Stimulated activated naive CD8-positive, alpha-beta T cell treated with anti-CD3 and anti-CD28 coated beads, Interleukin-15, Interleukin-2, amounts not matched to agents 100 ng/mL and 50 ng/mL, for 24 hours (primary cell): ENCODE data around the gene PPT2.
"Not testable (repeated sequence)": the region's sequence is repeated elsewhere in the genome, so short reads cannot be mapped to it uniquely, and the experiment has no call there.

Source experiments
- H3K27ac Mint-ChIP-seq: one replicate; pipeline ENCODE4 v1.8.0; 2021; ENCODE audit warnings: mild to moderate bottlenecking, mixed read lengths
- H3K27me3 Mint-ChIP-seq: one replicate; pipeline ENCODE4 v1.8.0; 2021; ENCODE audit warnings: mixed read lengths
- H3K36me3 Mint-ChIP-seq: one replicate; pipeline ENCODE4 v1.8.0; 2021; ENCODE audit warnings: low read depth, mixed read lengths
- H3K4me1 Mint-ChIP-seq: one replicate; pipeline ENCODE4 v1.8.0; 2021; ENCODE audit warnings: low read depth, mixed read lengths
- H3K4me3 Mint-ChIP-seq: one replicate; pipeline ENCODE4 v1.8.0; 2021; ENCODE audit warnings: mild to moderate bottlenecking, mixed read lengths
- H3K9me3 Mint-ChIP-seq: one replicate; pipeline ENCODE4 v1.8.0; 2021; ENCODE audit warnings: mixed read lengths

PPT2 gene

GRCh38 chr6:32184084-32184640 lies 30.2 kb downstream of the PPT2 start, which contains the start of gene AGER:
Gene AGER (minus strand): TSS chr6:32184253. CDS start chr6:32184222, 31 bp downstream.
- Mint-ChIP-seq H3K27ac (peak within 1 kb of the TSS; percentile 51), H3K9me3 (no peaks in the 10 kb centered on the region), H3K27me3 (no peaks in the 10 kb centered on the region), H3K4me1 (peaks cover 72% of the 10 kb centered on the region), H3K4me3 (no peak within 1 kb of the TSS), H3K36me3 (peaks cover 63% of the 10 kb centered on the region)

- Mint-ChIP-seq H3K27ac (peak overlapping the region; percentile 90), H3K4me1 (peaks cover 58% of the 10 kb centered on the region), H3K36me3 (peaks cover 52% of the 10 kb centered on the region)
- H3K4me3 Mint-ChIP-seq, H3K9me3 Mint-ChIP-seq, H3K27me3 Mint-ChIP-seq: not testable (repeated sequence)
Measured at GRCh38 chr6:32185681-32186131, 31.8 kb downstream of the PPT2 start.

- H3K4me1 Mint-ChIP-seq = peaks cover 60% of the 10 kb centered on the region
- not testable (repeated sequence) for H3K27me3 Mint-ChIP-seq, H3K9me3 Mint-ChIP-seq
- H3K4me3 Mint-ChIP-seq = peak overlapping the region; percentile 90
- peaks cover 48% of the 10 kb centered on the region for H3K36me3 Mint-ChIP-seq
- peak overlapping the region; percentile 90 for H3K27ac Mint-ChIP-seq
Measured at GRCh38 chr6:32186151-32186840, 32.4 kb downstream of the PPT2 start.

DNA sequence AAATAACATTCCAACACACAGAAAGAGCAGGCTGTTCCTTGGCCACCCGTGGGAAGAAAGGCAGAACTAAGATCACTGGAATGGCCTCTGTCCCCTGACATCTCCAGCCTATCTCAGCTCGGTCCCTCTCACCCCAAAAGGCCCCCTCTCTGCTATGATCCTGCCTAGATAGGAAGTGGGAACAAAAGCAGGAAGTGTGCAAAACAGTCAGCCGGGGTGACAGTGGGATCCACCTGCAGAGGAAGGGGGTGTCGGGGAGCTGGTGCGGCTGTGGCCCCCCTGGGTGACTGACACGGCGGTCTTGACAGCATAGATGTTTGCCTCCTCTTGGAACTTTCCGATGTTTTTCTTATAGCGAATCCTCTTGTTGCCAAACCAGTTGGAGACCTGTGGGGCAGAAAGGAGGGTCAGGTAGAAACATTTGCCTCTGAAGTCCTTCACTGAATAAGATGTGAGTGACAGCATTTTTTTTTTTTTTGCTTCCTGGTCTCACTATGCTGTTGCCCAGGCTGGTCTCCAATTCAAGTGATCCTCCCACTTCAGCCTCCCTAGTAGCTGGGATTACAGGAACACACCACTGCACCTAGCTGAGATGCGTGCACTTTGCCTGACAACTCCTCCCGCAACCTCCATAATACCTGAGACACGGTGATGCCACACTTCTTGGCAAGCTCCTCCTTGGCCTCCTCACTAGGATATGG lies 33.2 kb downstream of the PPT2 start:
- Mint-ChIP-seq H3K4me1 (peaks cover 67% of the 10 kb centered on the region), H3K27me3 (no peaks in the 10 kb centered on the region), H3K36me3 (peaks cover 45% of the 10 kb centered on the region), H3K9me3 (no peaks in the 10 kb centered on the region), H3K27ac (peak overlapping the region; percentile 90), H3K4me3 (peak overlapping the region; percentile 90)

DNA sequence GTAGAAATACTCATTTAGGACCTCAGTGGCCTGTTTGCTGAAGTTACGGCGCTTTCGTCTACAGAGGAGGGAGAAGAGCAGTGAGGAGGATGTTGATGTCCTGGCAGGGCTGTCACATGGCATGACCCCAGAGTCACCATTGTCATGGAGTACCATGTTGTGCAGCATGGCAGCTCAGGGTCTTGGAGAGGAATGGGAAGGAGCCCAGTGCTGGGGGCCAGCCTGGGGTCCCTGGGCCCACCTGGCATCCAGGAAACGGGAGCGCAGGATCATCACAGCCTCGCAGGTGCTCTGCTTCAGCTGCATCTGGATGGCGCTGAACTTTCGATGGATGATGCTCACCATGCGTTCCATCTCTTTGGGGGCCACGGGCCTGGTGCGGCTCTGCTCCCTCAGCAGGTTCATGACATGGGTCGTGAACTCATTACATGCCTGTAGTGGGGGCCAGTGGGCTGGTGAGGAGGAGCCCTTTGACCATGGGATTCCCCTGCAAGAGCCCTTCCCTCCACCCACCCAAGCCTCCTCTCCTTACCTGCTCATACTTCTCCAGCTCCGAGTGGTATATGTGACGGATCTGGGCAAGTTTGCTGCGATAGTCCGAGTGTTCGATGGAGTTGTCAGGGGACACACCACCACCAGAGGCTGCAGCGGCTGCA lies 33.9 kb downstream of the PPT2 start:
- Mint-ChIP-seq H3K4me1 (peaks cover 65% of the 10 kb centered on the region), H3K27ac (peak overlapping the region; percentile 90), H3K36me3 (peaks cover 40% of the 10 kb centered on the region), H3K4me3 (peak overlapping the region; percentile 90)
- not testable (repeated sequence) for H3K9me3 Mint-ChIP-seq, H3K27me3 Mint-ChIP-seq

- Mint-ChIP-seq H3K4me3 (peak overlapping the region; percentile 90), H3K36me3 (peaks cover 34% of the 10 kb centered on the region), H3K9me3 (no peaks in the 10 kb centered on the region), H3K27me3 (no peaks in the 10 kb centered on the region), H3K27ac (peak overlapping the region; percentile 89), H3K4me1 (peaks cover 65% of the 10 kb centered on the region)
Measured at GRCh38 chr6:32188381-32189068, 34.6 kb downstream of the PPT2 start.

DNA sequence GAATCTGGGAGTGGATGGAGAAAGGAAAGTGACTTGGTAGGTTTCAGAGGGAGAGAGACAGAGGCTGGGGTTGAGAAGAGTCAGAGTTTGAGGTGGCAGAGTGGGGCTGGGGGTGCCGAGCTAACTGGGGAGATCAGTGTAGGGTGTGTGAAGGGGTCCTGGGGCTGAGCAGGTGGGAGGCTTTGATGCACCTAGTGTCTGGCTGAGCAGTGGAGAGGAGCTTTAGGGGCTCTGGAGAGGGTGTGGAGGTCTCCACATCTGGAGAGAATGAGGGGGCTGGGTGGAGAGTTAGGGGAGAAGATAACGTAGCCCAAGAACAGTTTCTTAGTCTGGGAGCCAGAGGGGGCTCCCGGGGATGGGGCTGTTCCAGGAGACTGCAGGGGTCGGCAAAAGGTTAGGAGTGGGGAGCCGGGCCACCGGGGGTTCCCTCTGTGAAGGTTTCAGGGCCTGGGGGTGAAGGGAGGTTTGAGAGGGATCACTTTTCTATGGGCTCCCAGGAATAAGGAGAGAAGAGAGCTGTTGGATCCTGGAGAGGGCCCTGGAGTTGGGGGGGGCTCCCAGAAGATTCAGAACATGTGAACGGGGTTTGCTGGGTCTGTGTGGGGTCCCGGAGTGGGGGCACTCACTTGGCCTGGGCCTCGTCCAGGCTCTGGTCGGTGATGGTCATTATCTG lies 35.3 kb downstream of the PPT2 start:
- peak overlapping the region; percentile 89 for H3K27ac Mint-ChIP-seq
- peak overlapping the region; percentile 90 for H3K4me3 Mint-ChIP-seq
- H3K36me3 Mint-ChIP-seq = peaks cover 33% of the 10 kb centered on the region
- peaks cover 69% of the 10 kb centered on the region for H3K4me1 Mint-ChIP-seq
- no peaks in the 10 kb centered on the region for H3K9me3 Mint-ChIP-seq
- no peaks in the 10 kb centered on the region for H3K27me3 Mint-ChIP-seq

GRCh38 chr6:32189742-32190053 lies 35.8 kb downstream of the PPT2 start:
- Mint-ChIP-seq H3K4me1 (peaks cover 74% of the 10 kb centered on the region), H3K4me3 (peak overlapping the region; percentile 90), H3K27me3 (no peaks in the 10 kb centered on the region), H3K36me3 (peaks cover 33% of the 10 kb centered on the region), H3K9me3 (no peaks in the 10 kb centered on the region), H3K27ac (peak overlapping the region; percentile 89)

- peak within 1 kb of the TSS; percentile 94 for H3K4me3 Mint-ChIP-seq
- H3K4me1 Mint-ChIP-seq = peaks cover 80% of the 10 kb centered on the region
- H3K27ac Mint-ChIP-seq = peak within 1 kb of the TSS; percentile 96
- no peaks in the 10 kb centered on the region for H3K9me3 Mint-ChIP-seq
- H3K27me3 Mint-ChIP-seq = no peaks in the 10 kb centered on the region
- peaks cover 33% of the 10 kb centered on the region for H3K36me3 Mint-ChIP-seq
Measured at GRCh38 chr6:32190054-32190851, 36.3 kb downstream of the PPT2 start, which contains the start of gene PBX2. Gene PBX2 (minus strand): TSS chr6:32190202. CDS start chr6:32189915, 287 bp downstream.

- Mint-ChIP-seq H3K4me1 (peaks cover 73% of the 10 kb centered on the region), H3K27ac (peak overlapping the region; percentile 96), H3K27me3 (no peaks in the 10 kb centered on the region), H3K9me3 (no peaks in the 10 kb centered on the region), H3K4me3 (peak overlapping the region; percentile 94), H3K36me3 (peaks cover 26% of the 10 kb centered on the region)
Measured at GRCh38 chr6:32190911-32191677, 37.2 kb downstream of the PPT2 start.

DNA sequence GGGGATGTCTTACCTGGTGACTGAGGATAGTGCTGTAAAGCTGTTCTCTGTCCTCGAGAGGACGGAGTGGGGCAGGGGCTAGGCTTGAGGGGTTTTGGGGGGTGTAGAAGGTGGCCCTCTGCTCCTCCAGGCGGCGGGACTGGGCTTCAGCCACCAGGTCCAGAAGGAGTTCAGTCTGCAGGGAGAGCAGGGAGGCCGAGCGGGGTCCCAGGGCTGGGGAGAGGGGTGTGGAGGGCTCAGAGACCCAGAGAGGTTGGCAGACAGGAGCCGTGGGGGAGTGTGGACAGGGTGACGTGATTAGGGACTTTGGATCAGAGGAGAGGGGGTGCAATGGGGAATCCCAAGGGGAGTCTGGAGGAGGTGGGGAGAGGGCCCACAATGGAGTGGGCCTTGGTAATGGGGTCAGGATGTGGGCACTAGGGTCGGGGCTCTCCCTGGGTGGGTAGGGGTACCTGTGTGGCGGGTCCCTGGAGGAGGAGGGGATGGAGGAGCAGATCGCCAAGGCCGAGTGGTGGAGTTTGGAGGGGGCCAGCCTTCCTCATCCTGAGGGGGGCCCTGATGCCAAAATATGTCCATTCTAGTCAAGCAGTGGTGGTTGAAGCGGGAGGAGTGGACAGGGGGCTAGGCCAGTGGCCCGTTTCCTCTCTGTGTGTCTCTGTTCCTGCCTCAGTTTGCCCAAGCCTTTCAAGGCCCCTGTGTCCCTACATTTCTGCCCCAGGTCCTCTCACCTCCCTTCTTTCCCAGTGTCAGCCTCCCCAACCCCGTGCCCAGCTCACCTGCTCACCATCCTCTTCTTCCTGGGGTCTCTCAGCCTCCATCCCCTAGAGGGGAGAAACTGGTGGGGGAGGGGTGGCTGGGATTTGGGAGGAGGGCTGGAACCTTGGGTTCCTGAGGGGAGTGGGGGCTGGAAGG lies 38.0 kb downstream of the PPT2 start:
- Mint-ChIP-seq H3K9me3 (no peaks in the 10 kb centered on the region), H3K4me1 (peaks cover 72% of the 10 kb centered on the region), H3K27me3 (no peaks in the 10 kb centered on the region), H3K36me3 (peaks cover 18% of the 10 kb centered on the region), H3K27ac (peak overlapping the region; percentile 96), H3K4me3 (peak overlapping the region; percentile 94)

DNA sequence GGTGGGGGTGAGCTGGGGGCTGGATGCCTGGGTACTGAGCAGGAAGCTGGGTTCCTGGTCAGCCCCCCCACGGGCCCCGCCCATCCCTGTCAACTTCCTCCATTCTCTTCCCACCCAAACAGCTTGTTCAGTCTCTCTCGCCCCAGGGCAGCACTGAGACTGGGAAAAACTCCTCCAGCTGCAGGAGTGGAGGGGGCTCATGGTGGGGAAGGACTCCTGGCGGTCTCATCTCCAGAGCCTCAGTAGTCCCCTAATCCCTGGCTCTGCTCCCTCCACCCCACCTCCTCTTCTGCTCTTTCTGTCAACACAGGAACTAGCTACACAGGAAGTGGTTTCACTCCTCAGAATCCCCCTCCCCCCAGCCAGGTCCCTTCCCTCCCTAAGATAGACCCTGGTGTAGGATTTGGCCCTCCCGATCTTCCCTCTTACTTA lies 38.7 kb downstream of the PPT2 start, which contains the start of gene GPSM3:
GPSM3 (minus strand) TSS at position 36 of the 432 bp plus-strand sequence. CDS start 130 bp downstream, outside the sequence.
- Mint-ChIP-seq H3K4me1 (peaks cover 68% of the 10 kb centered on the region), H3K27ac (peak within 1 kb of the TSS; percentile 96), H3K36me3 (peaks cover 11% of the 10 kb centered on the region), H3K27me3 (no peaks in the 10 kb centered on the region), H3K9me3 (no peaks in the 10 kb centered on the region), H3K4me3 (peak within 1 kb of the TSS; percentile 94)
